Heart right ventricle (tissue), 16 donors: ENCODE measurements around the gene HRCT1. TPM values are rescaled to one million over a fixed set of nuclear protein-coding genes. Genes with fewer than 3 reads are reported as not detected.
"Not testable (repeated sequence)": the region's sequence is repeated elsewhere in the genome, so short reads cannot be mapped to it uniquely, and the experiment has no call there.

Source experiments
- ATAC-seq, 8 donors: fragments of 200-7000 bp; cut with Tn5 transposase; one replicate each; pipeline ENCODE4 v1.9.1; 2020; ENCODE audit warnings: mild to moderate bottlenecking in 8 of 8, moderate library complexity in 8 of 8, moderate number of reproducible peaks in 1 of 8
- DNase-seq, 2 donors: peaks; one replicate each; pipeline ENCODE4 v3.0.0-alpha.2; 2020
- H3K27ac ChIP-seq, 10 donors: fragments of 200-600 bp; sonication (generic) in 2 of 10; one replicate each; pipeline versions ENCODE4 v1.5.0 to v1.8.0; 2020 to 2022; ENCODE audit warnings: mild to moderate bottlenecking in 3 of 10
- H3K27me3 ChIP-seq, 7 donors: fragments of 200-600 bp; one replicate each; pipeline ENCODE4 v1.8.0; 2021 to 2022; ENCODE audit warnings: mild to moderate bottlenecking in 2 of 7
- H3K36me3 ChIP-seq, 9 donors: fragments of 200-600 bp; sonication (generic) in 1 of 9; one replicate each; pipeline versions ENCODE4 v1.5.0 to v1.8.0; 2020 to 2022; ENCODE audit warnings: mild to moderate bottlenecking in 2 of 9
- H3K4me1 ChIP-seq, 9 donors: fragments of 200-600 bp; sonication (generic) in 1 of 9; one replicate each; pipeline versions ENCODE4 v1.5.0 to v1.8.0; 2020 to 2022; ENCODE audit warnings: mild to moderate bottlenecking in 4 of 9
- H3K4me3 ChIP-seq, 10 donors: fragments of 200-600 bp; sonication (generic) in 2 of 10; one replicate each; pipeline versions ENCODE4 v1.5.0 to v1.8.0; 2020 to 2022; ENCODE audit warnings: mild to moderate bottlenecking in 7 of 10, moderate library complexity in 2 of 10
- H3K9me3 ChIP-seq, 11 donors: fragments of 200-600 bp in 10 of 11; sonication (generic) in 2 of 11; one replicate each; pipeline versions ENCODE4 v1.5.0 to v1.8.0; 2013 to 2022; ENCODE audit warnings: mild to moderate bottlenecking in 2 of 11, control low read depth in 1 of 11, moderate library complexity in 1 of 11
- CTCF ChIP-seq, 9 donors: fragments of 200-600 bp; sonication (generic) in 2 of 9; IDR thresholded peaks; one replicate each; pipeline versions ENCODE4 v1.5.0 to v1.8.0; 2021 to 2022; ENCODE audit warnings: antibody characterized with exemption in 9 of 9, mild to moderate bottlenecking in 5 of 9, moderate library complexity in 1 of 9
- WGBS, 2 donors: extraction: QIAGEN DNeasy Blood & Tissue Kit; methylation state at CpG; one replicate each; pipeline ENCODE4 v1.1.7; 2013; ENCODE audit warnings: inconsistent platforms in 1 of 2; 5-methylcytosine and 5-hydroxymethylcytosine counted together
- intact Hi-C, 10 donors: fragments of 100-400 bp; cut with DNase I; formaldehyde crosslinking; loops; one replicate each; pipeline versions ENCODE4 v1.11.1 to v1.14.2; 2022
- polyA plus RNA-seq, 2 donors: library from polyadenylated mRNA; stranded (reverse); fragments of 200-250 nt; gene quantifications; one replicate each; pipeline ENCODE4 v1.2.3, GENCODE V29; 2013
- total RNA-seq, 10 donors: library from RNA; stranded (reverse); fragmentation: NEBNext Ultra II Directional in 3 of 10; extraction: Animal tissue kit (Norgen Biotek cat#: 25700) in 3 of 10; gene quantifications; one replicate each; pipeline versions ENCODE4 v1.2.1 to v1.2.4, GENCODE V29; 2021 to 2023
- donor health status: Arrhythmogenic right ventricular cardiomyopathy.
- donor health status: ischemic (EF 13 %, LVEDD 7.1; RV severe dilation, severe dysfunction).
- donor health status: healthy with polysubstance abuse.
- donor health status: DM: no; HTN: yes; CAD: no.
- donor health status: DM: no; HTN: no; CAD: no.
- donor health status: ischemic (EF 25% LVEDD 6.9; RV normal size, moderate dysfunction).
- donor health status: ischemic (EF 25% LVEDD 5.7; RV mildly dilated, moderate dysfunction).
- donor health status: healthy.
- donor health status: DM: yes; HTN: yes; CAD: no.
- donor health status: Ischemic cardiomyopathy.
- donor health status: ischemic (EF 35%, LVEDD 5.7; RV mildly dilated, moderate dysfunction).
- donor health status: nonischemic (EF 11% LVEDD 7.7; RV severe dilation, severe dysfunction).
- donor health status: DM: yes; HTN: yes; CAD: no.
- donor health status: PGD.
- donor health status: ischemic (EF 29% LVEDD 5.4; RV normal size, mild dysfunction).
- donor health status: nonischemic (EF 23%, LVEDD 6.1; RV moderate dilation, normal function).

The HRCT1 gene
- total and polyA plus RNA-seq, 12 donors: 1.5 to 13.9 (median 3.2) TPM

GRCh38 chr9:35896570-35896969 is 9.4 kb upstream of the HRCT1 start:
- Histone ChIP-seq H3K9me3 (no peaks in the 10 kb centered on the region), H3K4me3 (no peak overlapping the region), H3K27ac (no peak overlapping the region), H3K27me3 (peaks cover 0 to 12% (median 0%) of the 10 kb centered on the region in 7 donors), H3K36me3 (no peaks in the 10 kb centered on the region), H3K4me1 (peaks cover 0 to under 1% (median 0%) of the 10 kb centered on the region in 9 donors)
- intact Hi-C loops: no loop called here
- WGBS, 2 donors: 93 to 97% methylated on average over 2 of the region's 2 CpGs
- no peak for TF ChIP-seq CTCF (IDR thresholded peaks at IDR 0.05)
- DNase-seq (no peak), ATAC-seq (no peak)

GRCh38 chr9:35897376-35898099 is 8.5 kb upstream of the HRCT1 start:
- 86 to 87% methylated on average over 7 of the region's 7 CpGs for WGBS, 2 donors
- H3K4me3 ChIP-seq, DNase-seq, ATAC-seq, H3K36me3 ChIP-seq, H3K27me3 ChIP-seq, H3K4me1 ChIP-seq, H3K27ac ChIP-seq, intact Hi-C loops, H3K9me3 ChIP-seq: not testable (repeated sequence)

GRCh38 chr9:35898337-35898736 is 7.7 kb upstream of the HRCT1 start:
- Histone ChIP-seq H3K36me3 (no peaks in the 10 kb centered on the region), H3K4me1 (peaks cover 0 to 6% (median 4%) of the 10 kb centered on the region in 9 donors), H3K27ac (no peak overlapping the region), H3K4me3 (no peak overlapping the region), H3K27me3 (peaks cover 0 to 9% (median 0%) of the 10 kb centered on the region in 7 donors), H3K9me3 (no peaks in the 10 kb centered on the region)
- ATAC-seq (no peak), DNase-seq (no peak)
- intact Hi-C loops: no loop called here
- no peak for TF ChIP-seq CTCF (IDR thresholded peaks at IDR 0.05)

- ATAC-seq: no peak
- no peak for TF ChIP-seq CTCF (IDR thresholded peaks at IDR 0.05)
- Histone ChIP-seq H3K27ac (no peak overlapping the region), H3K4me1 (peaks cover 0 to 13% (median 10%) of the 10 kb centered on the region in 9 donors), H3K27me3 (peaks cover 0 to 9% (median 0%) of the 10 kb centered on the region in 7 donors), H3K4me3 (no peak overlapping the region), H3K36me3 (no peaks in the 10 kb centered on the region), H3K9me3 (no peaks in the 10 kb centered on the region)
- DNase-seq: no peak
- intact Hi-C loops: no loop called here
- 88 to 91% methylated on average over 2 of the region's 2 CpGs for WGBS, 2 donors
Observed at GRCh38 chr9:35899021-35899420, 7.0 kb upstream of the HRCT1 start.

- Histone ChIP-seq H3K4me3 (no peak overlapping the region), H3K27me3 (no peaks in the 10 kb centered on the region), H3K9me3 (no peaks in the 10 kb centered on the region), H3K36me3 (no peaks in the 10 kb centered on the region), H3K27ac (peak overlapping the region in 1 of 10 donors; percentile 98), H3K4me1 (peaks cover 19 to 53% (median 50%) of the 10 kb centered on the region in 9 donors)
- peak; percentile 61 to 82 (median 77) for TF ChIP-seq CTCF (IDR thresholded peaks at IDR 0.05)
- DNase-seq: peak in 1 of 2 donors; percentile 55
- intact Hi-C loops: loop anchor here in 8 of 10 donors (1.0 to 10.0 kb wide), 7 partner anchors 39 to 248 kb away; partner anchors contain the start of genes CCDC107 (in 1 of the 8), RMRP (in 1 of the 8) and SIT1 (in 1 of the 8)
- no peak for ATAC-seq
- 34 to 36% methylated on average over 3 of the region's 3 CpGs for WGBS, 2 donors
Observed at GRCh38 chr9:35903049-35903448, 3.0 kb upstream of the HRCT1 start.
